ENCODE data around the gene FHAD1. TPM values are rescaled to one million over a fixed set of nuclear protein-coding genes. Genes with fewer than 3 reads are reported as not detected.

Gene FHAD1
- total RNA-seq, 2 donors from 2014 or later = not detected

DNA sequence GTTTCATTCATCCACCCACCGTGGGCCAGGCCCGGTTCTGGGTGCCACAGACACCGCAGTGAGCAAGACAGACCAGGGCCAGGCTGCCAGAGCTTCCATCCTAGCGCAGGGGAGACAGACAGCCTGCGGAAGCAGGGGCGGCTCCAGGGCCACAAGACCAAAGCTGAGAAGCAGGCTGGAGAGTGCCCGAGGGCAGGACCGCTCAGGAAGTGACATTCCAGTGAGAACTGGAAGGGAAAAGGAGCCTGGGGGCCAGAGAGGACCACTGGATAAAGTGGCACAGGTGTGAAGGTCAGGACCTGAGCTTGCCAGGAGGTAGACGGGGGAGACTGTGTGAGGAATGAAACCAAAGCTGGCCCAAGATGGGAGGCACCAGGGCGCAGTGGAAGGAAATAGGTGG, 103.1 kb downstream of the FHAD1 start:
- peak overlapping the region; percentile 59 for H3K27ac Mint-ChIP-seq
- H3K27me3 Mint-ChIP-seq = peaks cover 27% of the 10 kb centered on the region
- peaks cover 19% of the 10 kb centered on the region for H3K4me1 Mint-ChIP-seq
- DNase-seq (no peak), ATAC-seq (no peak)
- no peaks in the 10 kb centered on the region for H3K9me3 ChIP-seq (ENCODE audit: control insufficient read depth, low read length, poor library complexity, severe bottlenecking)
- peaks cover 4% of the 10 kb centered on the region for H3K36me3 Mint-ChIP-seq (ENCODE audit: low read depth)
- H3K4me3 Mint-ChIP-seq = no peak overlapping the region

DNA sequence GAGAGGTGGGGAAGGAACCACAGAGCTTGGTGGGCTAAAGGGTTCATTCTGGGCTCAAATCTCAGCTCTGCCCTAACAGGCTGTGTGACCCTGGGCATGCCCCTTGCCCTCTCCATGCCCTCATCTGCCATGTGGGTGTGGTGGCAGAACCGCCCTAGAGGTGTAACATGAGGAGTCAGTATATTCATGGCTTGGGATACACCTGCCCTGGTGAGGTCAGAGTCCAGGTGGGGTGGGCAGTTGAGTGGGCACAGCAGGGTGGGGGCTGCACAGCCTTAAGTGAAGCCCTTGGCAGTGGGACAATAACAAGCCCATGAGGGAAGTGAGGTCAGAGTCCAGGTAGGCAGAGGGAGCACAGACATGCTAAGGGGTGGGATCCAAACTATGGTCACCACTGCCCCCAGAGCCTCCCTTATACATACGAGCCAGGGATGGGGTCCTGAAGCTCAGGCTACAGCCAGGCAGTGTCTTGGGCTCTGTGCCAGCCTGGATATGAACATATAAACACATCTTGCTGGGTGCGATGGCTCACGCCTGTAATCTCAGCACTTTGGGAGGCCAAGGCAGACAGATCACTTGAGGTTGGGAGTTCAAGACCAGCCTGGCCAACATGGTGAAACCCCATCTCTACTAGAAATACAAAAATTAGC, 103.7 kb downstream of the FHAD1 start:
- Mint-ChIP-seq H3K27ac (peak overlapping the region; percentile 59), H3K4me3 (no peak overlapping the region), H3K4me1 (peaks cover 15% of the 10 kb centered on the region), H3K27me3 (peaks cover 25% of the 10 kb centered on the region), H3K36me3 (ENCODE audit: low read depth) (peaks cover 2% of the 10 kb centered on the region)
- no peak for DNase-seq
- no peak for ATAC-seq
- no peaks in the 10 kb centered on the region for H3K9me3 ChIP-seq (ENCODE audit: control insufficient read depth, low read length, poor library complexity, severe bottlenecking)

DNA sequence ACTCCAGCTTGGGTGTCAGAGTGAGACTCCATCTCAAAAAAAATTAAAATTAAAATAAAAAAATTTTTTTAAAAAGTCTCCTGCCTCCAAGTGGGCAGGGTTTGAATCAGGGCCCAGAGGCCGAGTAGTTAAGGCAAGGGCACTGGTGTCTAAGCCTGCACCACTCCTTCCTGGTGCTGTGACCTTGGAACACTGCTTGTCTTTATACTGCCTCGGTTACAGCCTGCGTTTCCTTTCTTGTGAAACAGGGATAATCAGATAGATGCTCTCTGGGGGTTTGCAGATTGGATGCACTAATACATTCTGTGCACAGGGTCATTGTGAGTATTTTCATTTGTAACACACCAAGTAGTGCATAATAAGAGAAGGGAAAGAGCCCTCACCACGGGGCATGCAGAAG, 104.3 kb downstream of the FHAD1 start:
- no peak for ATAC-seq
- no peak for DNase-seq
- peaks cover 19% of the 10 kb centered on the region for H3K27me3 Mint-ChIP-seq
- H3K27ac Mint-ChIP-seq = no peak overlapping the region
- H3K36me3 Mint-ChIP-seq (ENCODE audit: low read depth) = peaks cover 2% of the 10 kb centered on the region
- peaks cover 13% of the 10 kb centered on the region for H3K4me1 Mint-ChIP-seq
- H3K4me3 Mint-ChIP-seq = no peak overlapping the region
- no peaks in the 10 kb centered on the region for H3K9me3 ChIP-seq (ENCODE audit: control insufficient read depth, low read length, poor library complexity, severe bottlenecking)

DNA sequence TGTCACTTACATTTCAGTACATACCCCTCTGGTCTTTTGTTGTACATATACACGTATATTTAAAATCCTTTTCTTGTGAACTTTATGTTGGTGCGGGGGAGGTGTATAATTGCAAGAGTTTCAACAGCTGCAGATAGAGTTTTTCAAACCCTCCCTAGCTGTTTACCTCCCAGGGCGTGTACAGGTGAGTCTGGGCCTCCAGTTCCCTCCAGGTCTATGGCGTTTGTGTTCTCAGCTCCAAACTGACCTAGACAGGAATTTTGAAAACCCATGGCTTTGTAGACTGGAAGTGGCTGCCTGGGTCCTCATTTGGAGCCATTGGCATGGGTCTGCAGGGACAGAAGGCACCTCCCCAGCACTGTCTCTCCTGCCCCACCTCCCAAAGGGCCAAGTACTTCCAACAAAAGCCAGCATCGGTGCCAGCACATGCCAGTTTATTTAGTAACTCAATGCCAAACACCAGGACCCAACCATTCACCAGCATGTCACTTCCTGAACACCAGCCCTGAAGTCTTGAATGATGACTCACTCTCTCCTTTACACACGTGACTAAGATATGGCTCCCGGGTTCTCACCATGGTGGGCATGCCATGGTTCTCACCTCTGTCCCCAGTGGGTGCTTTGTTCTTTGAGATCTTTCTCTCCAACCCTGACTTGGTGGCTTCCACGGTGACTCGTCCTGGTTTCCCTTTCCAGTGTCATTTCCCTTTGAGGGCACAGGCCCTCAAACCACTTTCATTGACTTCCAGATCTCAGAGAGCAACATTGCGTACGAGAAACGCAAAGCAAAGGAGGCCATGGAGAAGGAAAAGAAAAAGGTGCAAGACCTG, 105.3 kb downstream of the FHAD1 start:
- peaks cover 2% of the 10 kb centered on the region for H3K36me3 Mint-ChIP-seq (ENCODE audit: low read depth)
- DNase-seq (no peak), ATAC-seq (peak; percentile 65)
- H3K4me1 Mint-ChIP-seq = peaks cover 13% of the 10 kb centered on the region
- peaks cover 19% of the 10 kb centered on the region for H3K27me3 Mint-ChIP-seq
- no peaks in the 10 kb centered on the region for H3K9me3 ChIP-seq (ENCODE audit: control insufficient read depth, low read length, poor library complexity, severe bottlenecking)
- peak overlapping the region; percentile 6 for H3K4me3 Mint-ChIP-seq
- H3K27ac Mint-ChIP-seq = no peak overlapping the region

DNA sequence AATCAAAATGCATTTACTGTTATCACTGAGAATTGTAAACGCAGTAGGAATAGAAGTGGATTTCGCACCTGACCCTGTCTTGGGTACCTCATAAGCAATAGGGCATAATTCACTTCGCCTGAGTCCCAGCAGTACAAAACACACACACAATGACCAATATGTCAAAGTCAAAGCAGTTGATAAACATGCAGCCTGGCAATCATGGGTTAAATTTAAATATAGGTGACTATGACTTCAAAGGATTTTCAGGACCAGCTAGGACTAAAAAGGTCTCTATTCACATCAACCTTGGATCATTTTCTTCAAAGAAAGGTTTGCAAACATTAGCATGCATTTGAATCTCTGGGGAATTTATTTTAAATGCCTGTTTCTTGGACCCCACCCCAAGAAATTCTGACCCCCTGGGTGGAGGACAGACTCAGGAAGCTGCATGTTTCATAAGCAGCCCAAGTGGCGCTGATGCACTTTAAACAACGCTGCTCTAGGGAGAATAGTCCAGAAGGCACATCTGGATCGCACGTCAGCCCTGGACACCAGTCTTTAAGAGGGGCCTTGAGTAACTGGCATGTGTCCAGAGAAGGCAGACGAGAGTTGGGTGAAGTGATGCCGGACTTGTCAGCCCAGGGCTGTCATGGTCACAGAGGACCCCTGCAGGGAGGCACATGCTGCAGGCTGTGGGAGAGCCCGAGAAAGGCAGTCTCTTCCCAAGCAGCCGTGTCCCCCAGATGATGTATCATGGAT, 107.0 kb downstream of the FHAD1 start:
- no peak overlapping the region for H3K4me3 Mint-ChIP-seq

GRCh38 chr1:15354580-15354965, 107.5 kb downstream of the FHAD1 start:
- peaks cover 5% of the 10 kb centered on the region for H3K36me3 Mint-ChIP-seq (ENCODE audit: low read depth)
- DNase-seq (no peak), ATAC-seq (no peak)
- H3K4me1 Mint-ChIP-seq = peaks cover 6% of the 10 kb centered on the region
- H3K27ac Mint-ChIP-seq = no peak overlapping the region
- H3K9me3 ChIP-seq (ENCODE audit: control insufficient read depth, low read length, poor library complexity, severe bottlenecking) = no peaks in the 10 kb centered on the region
- peaks cover 19% of the 10 kb centered on the region for H3K27me3 Mint-ChIP-seq
- no peak overlapping the region for H3K4me3 Mint-ChIP-seq

More for the DNA sequence above, 107.0 kb downstream of the FHAD1 start:
- no peak overlapping the region for H3K27ac Mint-ChIP-seq
- DNase-seq = no peak
- ATAC-seq = no peak
- peaks cover 6% of the 10 kb centered on the region for H3K4me1 Mint-ChIP-seq
- H3K36me3 Mint-ChIP-seq (ENCODE audit: low read depth) = peaks cover 2% of the 10 kb centered on the region
- no peaks in the 10 kb centered on the region for H3K9me3 ChIP-seq (ENCODE audit: control insufficient read depth, low read length, poor library complexity, severe bottlenecking)
- H3K27me3 Mint-ChIP-seq = peaks cover 19% of the 10 kb centered on the region

DNA sequence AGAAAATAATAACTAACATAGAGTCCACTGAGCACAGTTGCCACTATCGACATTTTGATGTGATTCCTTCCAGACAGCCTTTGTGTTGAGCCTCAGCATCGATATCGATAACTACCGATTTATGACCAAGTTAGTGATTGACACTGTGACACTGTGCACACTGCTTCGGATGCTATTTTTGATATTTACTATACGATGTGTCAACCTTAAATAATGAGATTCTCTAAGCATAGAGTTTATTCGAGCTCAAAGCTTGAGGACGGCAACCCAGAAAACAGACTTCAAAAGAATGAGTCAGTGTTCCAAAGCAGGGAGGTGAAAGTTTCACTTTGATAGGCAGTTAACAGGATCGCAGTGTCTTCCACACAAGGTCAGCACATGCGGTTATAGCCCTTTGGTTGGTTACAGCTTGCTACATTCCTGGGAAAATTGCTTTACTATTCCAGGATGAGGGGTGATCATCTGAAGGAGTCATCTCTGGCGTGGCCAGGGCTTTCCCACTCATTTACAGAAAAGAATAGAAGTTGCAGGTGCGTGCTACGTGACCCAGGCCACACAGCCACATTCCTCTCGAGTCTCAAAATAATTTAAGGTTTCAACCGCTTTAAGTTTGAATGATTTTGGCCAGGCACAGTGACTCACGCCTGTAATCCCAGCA, 109.1 kb downstream of the FHAD1 start:
- H3K27ac Mint-ChIP-seq = no peak overlapping the region
- peaks cover 5% of the 10 kb centered on the region for H3K36me3 Mint-ChIP-seq (ENCODE audit: low read depth)
- DNase-seq (no peak), ATAC-seq (no peak)
- H3K4me1 Mint-ChIP-seq = peaks cover 6% of the 10 kb centered on the region
- H3K4me3 Mint-ChIP-seq = no peak overlapping the region
- H3K9me3 ChIP-seq (ENCODE audit: control insufficient read depth, low read length, poor library complexity, severe bottlenecking) = no peaks in the 10 kb centered on the region
- H3K27me3 Mint-ChIP-seq = peaks cover 14% of the 10 kb centered on the region

DNA sequence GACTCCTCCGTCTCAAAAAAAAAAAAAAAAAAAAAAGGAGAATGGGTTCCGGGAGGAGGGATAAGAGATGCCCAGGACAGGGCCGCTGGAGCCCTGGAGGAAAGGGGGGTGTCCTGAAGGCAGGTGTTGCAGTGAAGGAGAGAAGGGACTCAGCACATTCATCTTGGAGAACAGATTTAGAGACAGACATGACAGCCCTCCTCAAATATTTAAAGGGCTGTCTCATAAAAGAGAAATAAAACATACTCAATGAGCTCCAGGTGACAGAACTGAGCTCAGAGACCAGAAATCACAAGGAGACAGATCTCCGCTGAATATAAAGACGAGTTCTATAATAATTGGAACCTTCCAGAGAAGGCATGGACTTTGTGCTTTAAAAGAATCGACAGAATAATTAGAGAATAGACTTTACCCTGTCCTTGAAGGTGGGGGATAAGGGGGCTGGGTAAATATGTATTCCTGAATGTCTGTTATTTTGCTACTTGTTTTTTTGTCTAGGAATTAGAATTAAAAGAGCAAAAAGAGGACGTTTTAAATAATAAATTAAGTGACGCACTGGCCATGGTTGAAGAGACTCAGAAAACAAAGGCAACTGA, 110.7 kb downstream of the FHAD1 start:
- H3K9me3 ChIP-seq (ENCODE audit: control insufficient read depth, low read length, poor library complexity, severe bottlenecking) = no peaks in the 10 kb centered on the region
- DNase-seq (no peak), ATAC-seq (no peak)
- H3K27ac Mint-ChIP-seq = no peak overlapping the region
- no peak overlapping the region for H3K4me3 Mint-ChIP-seq
- H3K36me3 Mint-ChIP-seq (ENCODE audit: low read depth) = peaks cover 2% of the 10 kb centered on the region
- peaks cover 3% of the 10 kb centered on the region for H3K4me1 Mint-ChIP-seq
- H3K27me3 Mint-ChIP-seq = peaks cover 14% of the 10 kb centered on the region

DNA sequence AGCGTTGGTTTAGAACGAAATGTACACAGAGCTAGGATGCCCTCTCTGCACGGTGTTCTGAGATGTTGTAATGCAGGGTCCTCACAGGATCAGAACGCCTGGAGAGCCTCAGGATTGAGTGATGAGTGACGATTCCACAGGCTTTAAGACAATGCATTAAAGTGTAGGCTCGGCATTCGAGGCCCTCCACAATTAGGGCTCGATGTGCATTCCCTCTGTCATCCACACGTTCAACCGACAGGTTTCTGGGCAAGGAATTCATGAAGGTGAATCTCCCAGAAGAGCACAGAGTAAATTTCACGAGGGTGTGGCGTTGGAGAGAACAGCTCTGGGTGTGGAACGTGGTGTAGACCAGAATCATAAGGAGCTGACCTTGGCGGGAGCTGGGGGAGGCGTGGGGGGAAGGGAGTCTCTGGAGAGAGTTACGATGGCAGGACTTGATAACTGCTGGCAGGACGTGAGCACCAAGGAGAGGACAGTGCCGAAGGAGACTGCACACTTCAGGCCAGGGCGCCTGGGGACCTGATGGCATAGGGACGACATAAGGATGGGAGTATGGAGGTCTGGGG, 111.6 kb downstream of the FHAD1 start:
- DNase-seq = no peak
- H3K4me3 Mint-ChIP-seq = no peak overlapping the region
- peaks cover 3% of the 10 kb centered on the region for H3K4me1 Mint-ChIP-seq
- H3K27me3 Mint-ChIP-seq = peaks cover 14% of the 10 kb centered on the region
- no peak for ATAC-seq
- H3K9me3 ChIP-seq (ENCODE audit: control insufficient read depth, low read length, poor library complexity, severe bottlenecking) = no peaks in the 10 kb centered on the region
- H3K36me3 Mint-ChIP-seq (ENCODE audit: low read depth) = peaks cover 2% of the 10 kb centered on the region
- peak overlapping the region; percentile 74 for H3K27ac Mint-ChIP-seq

- DNase-seq = no peak
- H3K27me3 Mint-ChIP-seq = peaks cover 4% of the 10 kb centered on the region
- no peak for ATAC-seq
- no peaks in the 10 kb centered on the region for H3K9me3 ChIP-seq (ENCODE audit: control insufficient read depth, low read length, poor library complexity, severe bottlenecking)
- H3K36me3 Mint-ChIP-seq (ENCODE audit: low read depth) = peaks cover 2% of the 10 kb centered on the region
- H3K27ac Mint-ChIP-seq = no peak overlapping the region
- peaks cover 5% of the 10 kb centered on the region for H3K4me1 Mint-ChIP-seq
- H3K4me3 Mint-ChIP-seq = no peak overlapping the region
Observed at GRCh38 chr1:15360700-15361099, 113.7 kb downstream of the FHAD1 start.

- H3K4me3 Mint-ChIP-seq = no peak overlapping the region
- no peaks in the 10 kb centered on the region for H3K9me3 ChIP-seq (ENCODE audit: control insufficient read depth, low read length, poor library complexity, severe bottlenecking)
- no peak for DNase-seq
- no peak overlapping the region for H3K27ac Mint-ChIP-seq
- no peak for ATAC-seq
- H3K27me3 Mint-ChIP-seq = peaks cover 13% of the 10 kb centered on the region
- peaks cover 5% of the 10 kb centered on the region for H3K36me3 Mint-ChIP-seq (ENCODE audit: low read depth)
- peaks cover 8% of the 10 kb centered on the region for H3K4me1 Mint-ChIP-seq
Observed at GRCh38 chr1:15362096-15362736, 115.2 kb downstream of the FHAD1 start.

- ATAC-seq (no peak), DNase-seq (no peak)
- H3K9me3 ChIP-seq (ENCODE audit: control insufficient read depth, low read length, poor library complexity, severe bottlenecking) = no peaks in the 10 kb centered on the region
- Mint-ChIP-seq H3K27ac (no peak overlapping the region), H3K27me3 (peaks cover 15% of the 10 kb centered on the region), H3K4me3 (no peak overlapping the region), H3K4me1 (peaks cover 8% of the 10 kb centered on the region), H3K36me3 (ENCODE audit: low read depth) (peaks cover 5% of the 10 kb centered on the region)
Observed at GRCh38 chr1:15362737-15363128, 115.7 kb downstream of the FHAD1 start.
